Measurements from ENCODE around the gene TFIP11.

GRCh38 chr22:26462641-26463040, 49.6 kb downstream of the TFIP11 start:
- TF ChIP-seq CTCF (IDR thresholded peaks at IDR 0.05 in 2 of 3, conservative IDR thresholded peaks at IDR 0.05 in 1 of 3; ENCODE audit: insufficient read depth in 2 of 3, low read depth in 1 of 3, low read length in 3 of 3) (no peak), HDAC8 (tag; IDR thresholded peaks at IDR 0.05) (no peak), RFX5 (IDR thresholded peaks at IDR 0.05; ENCODE audit: low read depth, low read length) (no peak), ZNF146 (CRISPR knock-in tag; IDR thresholded peaks at IDR 0.05; ENCODE audit: unreplicated experiment) (no peak), PTTG1 (tag; IDR thresholded peaks at IDR 0.05; ENCODE audit: low read depth) (no peak), ELF4 (CRISPR knock-in tag; IDR thresholded peaks at IDR 0.05) (no peak), ZNF133 (CRISPR knock-in tag; IDR thresholded peaks at IDR 0.05) (no peak), REST (IDR thresholded peaks at IDR 0.05; ENCODE audit: borderline replicate concordance) (no peak), REST (CRISPR knock-in tag; IDR thresholded peaks at IDR 0.05; ENCODE audit: low read depth) (no peak), TCF7L2 (IDR thresholded peaks at IDR 0.05; ENCODE audit: low read depth, low read length) (no peak), KDM4B (IDR thresholded peaks at IDR 0.05; ENCODE audit: borderline replicate concordance in 2 of 2, low read depth in 1 of 2) (no peak), ZSCAN32 (CRISPR knock-in tag; IDR thresholded peaks at IDR 0.05) (no peak), SFPQ (IDR thresholded peaks at IDR 0.05; ENCODE audit: low read depth, low read length) (no peak), KLF6 (CRISPR knock-in tag; IDR thresholded peaks at IDR 0.05; ENCODE audit: borderline replicate concordance) (no peak)
